ENCODE results near the gene LAMTOR5.
"Not testable (repeated sequence)": the region's sequence is repeated elsewhere in the genome, so short reads cannot be mapped to it uniquely, and the experiment has no call there.

Gene LAMTOR5

DNA sequence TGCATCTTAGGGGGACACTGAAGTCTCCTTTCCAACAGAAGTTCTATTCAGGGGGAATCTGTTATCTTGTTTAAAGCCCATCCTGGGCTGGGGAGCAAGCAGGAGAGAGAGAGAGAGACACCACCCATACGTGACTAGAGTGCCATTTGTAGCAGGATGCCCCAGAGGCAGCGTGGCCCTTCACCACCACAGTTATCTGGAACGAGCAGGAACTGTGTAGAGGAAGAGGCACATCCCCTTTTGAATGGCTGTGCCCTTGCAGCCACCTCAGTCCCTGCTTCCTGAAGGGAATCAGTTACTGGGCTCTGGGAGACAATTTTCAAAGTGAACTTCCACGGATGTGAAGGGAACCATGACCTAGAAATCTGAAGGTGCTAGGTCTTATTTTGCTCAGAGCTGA, 19.4 kb upstream of the LAMTOR5 start:
- no peak for DNase-seq (ENCODE audit: low read depth)

GRCh38 chr1:110425612-110426152, 18.2 kb upstream of the LAMTOR5 start:
- DNase-seq (ENCODE audit: low read depth) = no peak

- DNase-seq (ENCODE audit: low read depth) = no peak
Observed at GRCh38 chr1:110424699-110425611, 17.5 kb upstream of the LAMTOR5 start.

DNA sequence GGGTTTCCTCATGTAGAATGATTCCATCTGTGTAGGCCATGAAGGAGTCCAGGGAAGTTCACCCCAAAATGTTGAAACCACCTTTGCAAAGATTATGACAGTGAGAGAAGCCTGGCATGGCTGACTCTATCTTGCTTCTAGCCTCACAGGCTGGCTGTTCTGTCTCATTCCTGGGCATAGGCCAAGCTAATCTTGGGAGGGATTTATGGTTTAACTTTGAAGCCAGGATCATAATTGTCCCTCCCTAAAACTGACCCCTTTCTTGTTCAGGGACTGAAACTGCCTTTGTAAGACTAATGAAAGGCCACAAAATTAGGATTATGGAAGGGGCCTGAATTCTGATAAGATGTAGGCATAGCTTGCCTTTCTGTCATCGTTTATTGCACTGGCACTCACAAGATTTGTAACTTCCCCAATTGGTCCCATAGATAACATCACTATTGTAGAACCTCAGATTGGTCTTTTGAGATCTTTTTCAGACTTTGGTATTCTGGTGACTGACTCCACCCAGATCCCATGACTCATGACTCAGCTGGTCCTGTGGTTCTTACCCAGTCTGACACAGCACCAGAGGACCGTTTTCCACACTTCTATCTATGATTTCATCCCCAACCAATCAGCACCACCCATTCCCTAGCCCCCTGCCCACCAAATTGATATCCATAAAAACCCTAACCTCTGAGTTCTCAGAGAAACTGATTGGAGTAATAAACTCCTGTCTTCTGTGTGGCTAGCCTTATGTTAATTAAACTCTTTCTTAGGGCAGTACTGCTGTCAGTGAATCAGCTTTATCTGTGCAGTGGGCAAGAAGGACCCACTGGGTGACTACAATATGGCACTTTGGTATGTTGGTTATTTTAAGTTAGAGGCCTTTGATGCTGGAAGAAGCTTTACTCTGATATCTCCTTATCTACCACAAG, 13.6 kb upstream of the LAMTOR5 start:
- peak; percentile 72 for DNase-seq (ENCODE audit: low read depth)

DNA sequence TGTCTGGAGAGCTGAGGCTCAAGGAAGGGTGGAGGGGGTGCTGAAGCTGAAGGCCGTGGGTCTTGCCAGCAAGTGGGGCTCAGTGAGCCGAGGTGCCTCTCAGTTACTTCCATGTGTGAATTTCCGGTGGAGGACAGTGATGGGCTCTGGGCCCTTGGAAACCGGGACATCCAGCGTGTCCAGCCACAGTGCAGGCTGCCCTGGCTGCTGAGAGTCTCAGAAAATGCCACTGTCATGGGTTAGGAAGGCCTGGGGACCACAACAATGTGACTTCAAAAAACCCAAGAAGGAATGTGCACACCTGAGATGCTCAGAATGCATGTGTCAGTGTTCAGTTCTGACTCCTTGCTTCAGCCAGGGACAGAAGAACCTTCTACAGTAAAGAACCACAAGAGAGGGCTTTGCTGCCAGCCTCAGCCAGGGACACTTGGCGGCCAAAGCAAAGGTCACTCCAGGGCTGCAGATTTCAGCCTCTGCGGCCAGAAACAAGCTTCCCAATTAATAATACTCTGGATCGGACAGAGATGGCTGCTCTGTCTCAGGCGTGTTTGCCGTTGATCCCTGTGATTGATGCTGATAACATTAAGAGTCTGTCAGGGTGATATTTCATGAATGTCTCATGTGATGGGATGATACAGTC, 12.6 kb upstream of the LAMTOR5 start:
- no peak for DNase-seq (ENCODE audit: low read depth)

DNA sequence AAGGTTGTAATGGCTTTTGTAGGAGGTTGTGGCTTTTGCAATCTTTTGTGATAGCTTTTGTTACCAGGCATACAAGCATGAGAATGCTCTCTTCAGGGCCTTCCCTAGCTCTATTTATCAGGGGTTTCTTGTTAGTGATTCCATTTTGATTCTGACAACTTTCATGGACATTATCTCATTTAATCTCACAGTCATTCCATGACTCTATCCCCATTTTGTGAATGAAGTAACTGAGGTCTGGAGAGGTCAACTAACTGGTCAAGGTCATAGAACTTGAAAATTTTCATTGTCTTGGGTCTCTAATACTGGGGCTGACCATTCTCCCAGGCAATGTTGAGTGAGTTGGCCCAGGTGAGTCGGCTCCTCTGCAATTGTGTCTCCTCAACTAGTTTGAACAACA, 11.2 kb upstream of the LAMTOR5 start:
- no peak for DNase-seq (ENCODE audit: low read depth)

GRCh38 chr1:110413045-110413444, 5.6 kb upstream of the LAMTOR5 start:
- DNase-seq (ENCODE audit: low read depth) = not testable (repeated sequence)

DNA sequence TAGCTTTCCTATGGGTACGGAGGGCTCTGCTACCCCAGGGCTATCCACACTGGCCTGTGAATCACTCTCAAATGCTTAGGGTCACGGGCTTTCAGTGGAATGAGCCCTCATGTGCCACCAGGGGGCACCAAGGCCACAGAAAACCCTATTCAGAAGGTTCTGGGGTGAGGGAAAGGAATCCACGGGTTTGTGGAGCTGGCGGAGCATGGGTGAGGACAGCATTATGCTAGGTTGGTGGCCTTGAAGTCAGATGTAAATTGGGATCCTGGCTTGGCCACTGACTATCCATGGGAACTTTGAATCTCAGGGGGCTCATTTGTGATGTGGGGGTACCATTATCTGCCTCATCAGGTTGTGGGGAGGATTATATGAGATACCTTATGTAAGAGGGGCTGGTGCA, 5.1 kb upstream of the LAMTOR5 start:
- DNase-seq (ENCODE audit: low read depth) = peak; percentile 70

- no peak for DNase-seq (ENCODE audit: low read depth)
Observed at GRCh38 chr1:110411173-110411735, 3.8 kb upstream of the LAMTOR5 start.

- DNase-seq (ENCODE audit: low read depth) = no peak
Observed at GRCh38 chr1:110409316-110409715, 1.8 kb upstream of the LAMTOR5 start.

DNA sequence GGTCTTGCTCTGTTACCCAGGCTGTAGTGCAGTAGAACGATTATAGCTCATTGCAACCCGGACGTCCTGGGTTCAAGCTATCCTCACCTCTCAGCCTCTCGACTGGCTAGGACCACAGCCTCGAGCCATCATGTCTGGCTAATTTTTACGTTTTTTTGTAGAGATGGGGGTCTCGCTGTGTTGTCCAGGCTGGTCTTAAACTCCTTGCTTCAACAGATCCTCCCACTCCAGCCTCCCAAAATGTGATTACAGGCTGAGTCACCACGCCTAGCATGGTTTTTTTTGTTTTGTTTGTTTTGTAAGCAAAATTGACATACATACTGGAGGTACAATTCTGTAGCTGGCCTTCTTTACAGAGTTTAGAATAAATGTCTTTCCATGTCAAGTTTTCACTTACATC, 994 bp upstream of the LAMTOR5 start:
- DNase-seq (ENCODE audit: low read depth) = no peak

DNA sequence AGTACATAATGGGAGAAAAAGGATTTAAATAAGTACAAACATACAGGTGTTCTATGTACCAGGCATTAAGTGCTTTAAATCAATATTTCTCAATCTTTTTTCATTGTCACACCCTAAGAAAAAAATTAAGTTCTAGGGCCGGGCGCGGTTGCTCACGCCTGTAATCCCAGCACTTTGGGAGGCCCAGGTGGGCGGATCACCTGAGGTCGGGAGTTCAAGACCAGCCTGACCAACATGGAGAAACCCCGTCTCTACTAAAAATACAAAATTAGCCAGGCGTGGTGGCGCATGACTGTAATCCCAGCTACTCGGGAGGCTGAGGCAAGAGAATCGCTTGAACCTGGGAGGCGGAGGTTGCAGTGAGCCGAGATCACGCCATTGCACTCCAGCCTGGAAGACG, 1.1 kb downstream of the LAMTOR5 start:
- not testable (repeated sequence) for DNase-seq (ENCODE audit: low read depth)

- DNase-seq (ENCODE audit: low read depth) = no peak
Observed at GRCh38 chr1:110404401-110404800, 3.1 kb downstream of the LAMTOR5 start.

- no peak for DNase-seq (ENCODE audit: low read depth)
Observed at GRCh38 chr1:110403805-110404204, 3.7 kb downstream of the LAMTOR5 start.

GRCh38 chr1:110396259-110396958, 11.1 kb downstream of the LAMTOR5 start:
- not testable (repeated sequence) for DNase-seq (ENCODE audit: low read depth)

GRCh38 chr1:110394493-110394820, 13.0 kb downstream of the LAMTOR5 start:
- DNase-seq (ENCODE audit: low read depth) = no peak

GRCh38 chr1:110393691-110394492, 13.6 kb downstream of the LAMTOR5 start:
- peak; percentile 63 for DNase-seq (ENCODE audit: low read depth)

GRCh38 chr1:110393286-110393685, 14.2 kb downstream of the LAMTOR5 start:
- no peak for DNase-seq (ENCODE audit: low read depth)

DNA sequence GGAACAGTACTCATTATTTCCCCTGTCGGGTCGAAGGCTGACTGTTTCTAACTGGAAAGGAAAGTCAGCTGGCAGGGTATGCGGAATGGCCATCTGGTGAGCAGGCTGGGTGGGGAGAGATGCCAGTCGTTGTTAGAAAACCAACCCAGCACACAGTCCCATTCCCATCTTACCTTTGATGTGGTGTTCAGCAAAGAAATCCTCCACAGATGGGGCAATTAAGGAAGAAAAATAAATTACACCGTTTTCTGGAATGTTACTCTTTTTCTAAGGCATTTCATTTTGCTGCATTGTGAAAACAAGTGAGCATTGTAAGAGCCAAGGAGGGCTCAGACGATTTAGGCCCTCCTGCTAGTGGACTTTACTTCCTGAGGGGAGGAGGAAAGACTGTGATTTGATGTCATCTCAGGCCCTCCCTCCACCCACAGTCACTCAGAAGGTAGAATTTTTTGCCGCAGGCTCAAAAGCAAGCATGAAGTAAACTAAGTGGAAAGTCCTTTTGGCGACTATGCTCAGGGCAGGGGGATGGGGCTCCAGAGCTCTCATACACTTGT, 16.7 kb downstream of the LAMTOR5 start, which contains the start of gene SLC16A4:
Gene SLC16A4, minus strand, starts transcription at position 335 of the 554 bp plus-strand sequence. CDS start 1,703 bp downstream, outside the sequence.
- no peak for DNase-seq (ENCODE audit: low read depth)

GRCh38 chr1:110390096-110390495, 17.4 kb downstream of the LAMTOR5 start:
- peak; percentile 83 for DNase-seq (ENCODE audit: low read depth)

All from stromal cell of bone marrow (primary cell).